ENCODE measurements around the gene MT1HL1. TPM values are rescaled to one million over a fixed set of nuclear protein-coding genes. Genes with fewer than 3 reads are reported as not detected.
A peak's percentile ranks its signal among the peaks of the same experiment; 100 is the strongest.

Gene MT1HL1
- total and polyA plus RNA-seq, 2 of the 8 experiments (the other 6 are each of a cell fraction or from before 2014, with no cell fraction given), result not detected

DNA sequence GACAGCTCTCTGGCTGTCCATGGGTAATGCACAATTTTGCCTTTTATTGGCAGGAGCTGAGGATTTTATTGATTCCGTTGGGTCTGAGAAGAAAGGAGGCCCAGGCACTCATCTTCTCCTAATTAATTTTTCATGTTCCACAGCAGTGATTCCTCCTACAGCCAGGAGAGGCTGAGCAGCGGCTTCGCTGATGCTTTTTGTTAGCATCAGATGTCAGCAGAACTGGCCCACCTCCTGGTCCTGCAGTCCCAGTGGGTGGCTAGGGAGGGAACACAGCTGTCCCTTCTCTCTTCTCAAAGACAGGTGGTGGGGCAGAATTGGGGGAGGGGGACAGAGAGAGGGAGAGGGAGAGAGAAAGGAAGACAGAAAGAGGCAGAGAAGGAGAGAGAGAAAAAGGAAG is 5.7 kb downstream of the MT1HL1 start:
- Histone ChIP-seq H4K91ac (replicated peaks; ENCODE audit: insufficient read length, low read length) (no peak overlapping the region), H3K4me3 (ENCODE audit: extremely low read depth in 1 of 4, insufficient read depth in 2 of 4, low read depth in 3 of 4, low read length in 4 of 4) (no peak overlapping the region), H2BK20ac (ENCODE audit: low read length) (no peak overlapping the region), H3K9ac (replicated peaks in 1 of 4; ENCODE audit: extremely low read depth in 1 of 4, low read depth in 3 of 4, low read length in 3 of 4) (no peak overlapping the region), H2AFZ (ENCODE audit: low read length) (no peak overlapping the region), H3K36me3 (ENCODE audit: control insufficient read depth in 2 of 4, insufficient read depth in 4 of 4, low read length in 3 of 4) (no peaks in the 10 kb centered on the region), H4K20me1 (replicated peaks in 1 of 2; ENCODE audit: control insufficient read depth in 1 of 2, insufficient read depth in 2 of 2, low read length in 2 of 2) (no peaks in the 10 kb centered on the region), H3K4me2 (ENCODE audit: insufficient read depth in 1 of 2, low read depth in 2 of 2, low read length in 2 of 2) (no peak overlapping the region), H3K18ac (ENCODE audit: extremely low read depth, low read length) (no peak overlapping the region), H3K9me3 (ENCODE audit: insufficient read depth in 2 of 2, low read depth in 1 of 2, low read length in 1 of 2) (no peaks in the 10 kb centered on the region), H2AK5ac (ENCODE audit: low read depth, low read length) (no peak overlapping the region), H2BK15ac (ENCODE audit: low read length) (no peak overlapping the region), H2BK5ac (ENCODE audit: low read depth, low read length) (no peak overlapping the region), H2BK120ac (replicated peaks; ENCODE audit: low read depth, low read length) (no peak overlapping the region), H4K8ac (ENCODE audit: extremely low read depth, insufficient read depth, low read length) (no peak overlapping the region), H3K23ac (ENCODE audit: insufficient read length) (no peak overlapping the region), H3K4ac (replicated peaks; ENCODE audit: insufficient read length, low read depth, low read length) (no peak overlapping the region), H3K56ac (replicated peaks; ENCODE audit: insufficient read length, low read depth, low read length) (no peak overlapping the region), H2BK12ac (ENCODE audit: low read depth, low read length) (no peak overlapping the region), H3K4me1 (replicated peaks in 1 of 4; ENCODE audit: control insufficient read depth in 3 of 4, insufficient read depth in 4 of 4, low read length in 3 of 4) (peaks cover 0 to 7% (median 0%) of the 10 kb centered on the region in 4 experiments; a peak in 3 of 7 replicates), H3K14ac (ENCODE audit: insufficient read length) (no peak overlapping the region), H3K79me1 (ENCODE audit: low read depth, low read length) (no peaks in the 10 kb centered on the region), H3K27ac (ENCODE audit: low read depth, low read length) (no peak overlapping the region), H3K23me2 (ENCODE audit: low read depth, low read length) (no peaks in the 10 kb centered on the region), H3K79me2 (ENCODE audit: control insufficient read depth in 1 of 2, insufficient read depth in 2 of 2, low read length in 2 of 2) (no peaks in the 10 kb centered on the region), H4K5ac (ENCODE audit: insufficient read length, low read depth, low read length) (no peak overlapping the region), H3K27me3 (replicated peaks in 1 of 4; ENCODE audit: control insufficient read depth in 3 of 4, extremely low read depth in 1 of 4, insufficient read depth in 3 of 4, low read length in 3 of 4) (no peaks in the 10 kb centered on the region)
- peak in 1 of 2 experiments; percentile 1; a peak in 1 of 4 replicates for TF ChIP-seq RAD21 (IDR thresholded peaks at IDR 0.05 in 1 of 2, conservative IDR thresholded peaks at IDR 0.05 in 1 of 2; ENCODE audit: low read depth in 2 of 2, low read length in 2 of 2)
- no peak for TF ChIP-seq SP1 (IDR thresholded peaks at IDR 0.05; ENCODE audit: low read depth, low read length)
- CTCF ChIA-PET (ENCODE audit: partially characterized antibody), result interaction anchor here (1.4 to 1.5 kb wide), 2 partner anchors 11 to 19 kb away, joined by 3 to 4 read pairs; no protein-coding TSS in a partner anchor
- DNase-seq (ENCODE audit: low read depth in 1 of 2, low spot score in 2 of 2), result no peak
- POLR2A ChIA-PET (ENCODE audit: partially characterized antibody), result no interaction called here
- WGBS, 2 experiments (ENCODE audit: extremely low coverage in 1 of 2, insufficient coverage in 1 of 2, insufficient read length in 1 of 2, insufficient replicate concordance in 2 of 2, low coverage in 1 of 2, low lambda C conversion rate in 2 of 2, missing lambda C conversion rate in 1 of 2), result 74% methylated on average over 3 of the region's 3 CpGs; no CpG with 5 or more reads in 1 of the 2 experiments
- FAIRE-seq, result no peak
